H9 (cell line): ENCODE measurements around the gene DNAJC6. TPM values are rescaled to one million over a fixed set of nuclear protein-coding genes. Genes with fewer than 3 reads are reported as not detected.

Source experiments
- DNase-seq: peaks from one replicate; pipeline ENCODE4 v3.0.0-alpha.2; 2017
- H2AFZ ChIP-seq: one replicate; pipeline ENCODE4 v1.6.1; 2013; ENCODE audit warnings: mild to moderate bottlenecking, low read length, control low read depth, moderate library complexity
- H2AK5ac ChIP-seq: 2 replicates; pipeline ENCODE4 v1.6.1; 2013; ENCODE audit warnings: low read length, control low read depth, mixed read lengths; ENCODE audit not compliant: insufficient read length
- H2BK120ac ChIP-seq: one replicate; pipeline ENCODE4 v1.6.1; 2013; ENCODE audit warnings: low read depth, mild to moderate bottlenecking, low read length, control low read depth, inconsistent platforms; ENCODE audit not compliant: poor library complexity, severe bottlenecking
- H2BK12ac ChIP-seq: 2 replicates; pipeline ENCODE4 v1.6.1; 2013; ENCODE audit warnings: low read length, control low read depth, mixed read lengths, low read depth; ENCODE audit not compliant: insufficient read length
- H2BK15ac ChIP-seq: 2 replicates; pipeline ENCODE4 v1.6.1; 2013; ENCODE audit warnings: low read depth, low read length, control low read depth
- H2BK20ac ChIP-seq: one replicate; pipeline ENCODE4 v1.6.1; 2013; ENCODE audit warnings: low read depth, mild to moderate bottlenecking, low read length, control low read depth, inconsistent platforms; ENCODE audit not compliant: poor library complexity, severe bottlenecking
- H2BK5ac ChIP-seq: 2 replicates; pipeline ENCODE4 v1.6.1; 2013; ENCODE audit warnings: low read length, control low read depth, mixed read lengths; ENCODE audit not compliant: insufficient read length
- H3K14ac ChIP-seq: 2 replicates; pipeline ENCODE4 v1.6.1; 2013; ENCODE audit warnings: low read length, control low read depth; ENCODE audit not compliant: insufficient read depth
- H3K18ac ChIP-seq: 2 replicates; pipeline ENCODE4 v1.6.1; 2013; ENCODE audit warnings: low read depth, mild to moderate bottlenecking, mixed read lengths, low read length, control low read depth; ENCODE audit not compliant: insufficient read length
- H3K23ac ChIP-seq: 2 replicates; pipeline ENCODE4 v1.6.1; 2013; ENCODE audit warnings: low read length, control low read depth, mixed read lengths, low read depth; ENCODE audit not compliant: insufficient read length
- H3K23me2 ChIP-seq: 2 replicates; pipeline ENCODE4 v1.6.1; 2013; ENCODE audit warnings: low read depth, mild to moderate bottlenecking, mixed read lengths, low read length, control low read depth; ENCODE audit not compliant: insufficient read length, poor library complexity, severe bottlenecking
- H3K27ac ChIP-seq: 2 replicates; pipeline ENCODE4 v1.5.1; 2013; ENCODE audit warnings: low read length, control low read depth, mixed read lengths, low read depth; ENCODE audit not compliant: insufficient read length
- H3K27me3 ChIP-seq: 2 replicates; pipeline ENCODE4 v1.6.1; 2013; ENCODE audit warnings: low read length, control low read depth, inconsistent platforms; ENCODE audit not compliant: insufficient read depth
- H3K4ac ChIP-seq: 2 replicates; pipeline ENCODE4 v1.6.1; 2013; ENCODE audit warnings: low read depth, mild to moderate bottlenecking, control low read depth, inconsistent platforms, low read length, moderate library complexity
- H3K4me1 ChIP-seq: 2 replicates; pipeline ENCODE4 v1.6.1; 2013; ENCODE audit warnings: low read length, control low read depth, inconsistent platforms; ENCODE audit not compliant: insufficient read depth
- H3K4me2 ChIP-seq: 2 replicates; pipeline ENCODE4 v1.6.1; 2013; ENCODE audit warnings: low read length, control low read depth, mixed read lengths; ENCODE audit not compliant: insufficient read length, insufficient read depth
- H3K56ac ChIP-seq: 2 replicates; pipeline ENCODE4 v1.6.1; 2013; ENCODE audit warnings: low read depth, mild to moderate bottlenecking, mixed read lengths, low read length, control low read depth; ENCODE audit not compliant: insufficient read length
- H3K79me1 ChIP-seq: 2 replicates; pipeline ENCODE4 v1.6.1; 2013; ENCODE audit warnings: low read depth, mild to moderate bottlenecking, moderate library complexity, low read length, control low read depth, inconsistent platforms; ENCODE audit not compliant: insufficient read depth, poor library complexity, severe bottlenecking
- H3K79me2 ChIP-seq: 2 replicates; pipeline ENCODE4 v1.6.1; 2013; ENCODE audit warnings: low read length, control low read depth, inconsistent platforms; ENCODE audit not compliant: insufficient read depth
- H3K9ac ChIP-seq: 2 replicates; pipeline ENCODE4 v1.6.1; 2013; ENCODE audit warnings: low read length, control low read depth, mixed read lengths; ENCODE audit not compliant: insufficient read length; ENCODE audit errors: extremely low read depth
- H3K9me3 ChIP-seq: one replicate; pipeline ENCODE4 v1.6.1; 2013; ENCODE audit warnings: low read depth, low read length, inconsistent platforms; ENCODE audit not compliant: control insufficient read depth
- H3T11ph ChIP-seq: one replicate; pipeline ENCODE4 v1.6.1; 2013; ENCODE audit warnings: mild to moderate bottlenecking, low read length, control low read depth, inconsistent platforms
- H4K20me1 ChIP-seq: one replicate; pipeline ENCODE4 v1.6.1; 2013; ENCODE audit not compliant: control insufficient read depth, insufficient read length, insufficient read depth
- H4K5ac ChIP-seq: 2 replicates; pipeline ENCODE4 v1.6.1; 2013; ENCODE audit warnings: low read depth, mild to moderate bottlenecking, mixed read lengths, low read length, control low read depth; ENCODE audit not compliant: insufficient read length
- H4K8ac ChIP-seq: replicated peaks from 2 replicates; pipeline ENCODE4 v1.6.1; 2013; ENCODE audit warnings: low read length, control low read depth, mixed read lengths, low read depth; ENCODE audit not compliant: insufficient read length
- H4K91ac ChIP-seq: 2 replicates; pipeline ENCODE4 v1.6.1; 2013; ENCODE audit warnings: low read depth, mild to moderate bottlenecking, moderate library complexity, mixed read lengths, low read length, control low read depth; ENCODE audit not compliant: insufficient read length
- H3K27ac Mint-ChIP-seq, 3 experiments: 2 replicates in 2 of 3; 3 replicates in 1 of 3; pipeline ENCODE4 v1.8.0; 2020 to 2021; ENCODE audit warnings: mixed read lengths in 3 of 3, mild to moderate bottlenecking in 1 of 3, moderate library complexity in 1 of 3
- H3K27me3 Mint-ChIP-seq: 2 replicates; pipeline ENCODE4 v1.8.0; 2021; ENCODE audit warnings: low read depth, mild to moderate bottlenecking, moderate library complexity, mixed read lengths
- H3K36me3 Mint-ChIP-seq, 3 experiments: 2 replicates in 2 of 3; 3 replicates in 1 of 3; pipeline ENCODE4 v1.8.0; 2020 to 2021; ENCODE audit warnings: low read depth in 3 of 3, mixed read lengths in 3 of 3; ENCODE audit not compliant: insufficient read depth in 1 of 3
- H3K4me1 Mint-ChIP-seq, 2 experiments: 2 replicates each; pipeline ENCODE4 v1.8.0; 2020; ENCODE audit warnings: mixed read lengths in 2 of 2
- H3K4me3 Mint-ChIP-seq, 2 experiments: 2 replicates in 1 of 2; 3 replicates in 1 of 2; pipeline ENCODE4 v1.8.0; 2020 to 2021; ENCODE audit warnings: mild to moderate bottlenecking in 2 of 2, mixed read lengths in 2 of 2, moderate library complexity in 1 of 2
- H3K9me3 Mint-ChIP-seq, 2 experiments: 2 replicates in 1 of 2; 3 replicates in 1 of 2; pipeline ENCODE4 v1.8.0; 2020; ENCODE audit warnings: mild to moderate bottlenecking in 2 of 2, mixed read lengths in 2 of 2, moderate library complexity in 1 of 2
- WGBS: extraction: QIAGEN DNeasy Blood & Tissue Kit; methylation state at CpG from one replicate; pipeline ENCODE4 v1.1.7; 2013; ENCODE audit warnings: missing lambda C conversion rate, low lambda C conversion rate, mixed read lengths; ENCODE audit not compliant: insufficient read length; ENCODE audit errors: extremely low coverage; 5-methylcytosine and 5-hydroxymethylcytosine counted together
- total RNA-seq: library from RNA; stranded (reverse); gene quantifications from 2 replicates; pipeline ENCODE4 v1.2.1, GENCODE V29; 2021
- TF ChIP-seq, protein P1 (sequence below): fragments of 200-600 bp; sonication (generic); conservative IDR thresholded peaks from 3 replicates; pipeline ENCODE4 v1.8.0; 2021; ENCODE audit warnings: antibody characterized with exemption, mild to moderate bottlenecking

Gene DNAJC6
- total RNA-seq, 1 experiment from 2014 or later: 2.2 TPM

GRCh38 chr1:65260851-65261473 is 48.4 kb upstream of the DNAJC6 start:
- Histone ChIP-seq H3K79me2 (no peaks in the 10 kb centered on the region), H4K5ac (no peak overlapping the region), H2BK15ac (no peak overlapping the region), H3K4me2 (no peak overlapping the region), H3K79me1 (no peaks in the 10 kb centered on the region), H2BK120ac (no peak overlapping the region), H2AK5ac (no peak overlapping the region), H3K27ac (no peak overlapping the region), H3K56ac (no peak overlapping the region), H3K23ac (no peak overlapping the region), H3K4me1 (peaks cover 3% of the 10 kb centered on the region), H4K20me1 (no peaks in the 10 kb centered on the region), H3T11ph (no peak overlapping the region), H2BK20ac (no peak overlapping the region), H2BK12ac (no peak overlapping the region), H3K9ac (no peak overlapping the region), H2BK5ac (no peak overlapping the region), H3K14ac (no peak overlapping the region), H3K23me2 (peaks cover 11% of the 10 kb centered on the region), H3K9me3 (no peaks in the 10 kb centered on the region), H4K8ac (no peak overlapping the region), H2AFZ (no peak overlapping the region), H3K27me3 (no peaks in the 10 kb centered on the region), H3K18ac (no peak overlapping the region), H3K4ac (no peak overlapping the region), H4K91ac (no peak overlapping the region)
- Mint-ChIP-seq H3K27ac (no peak overlapping the region), H3K4me3 (no peak overlapping the region), H3K36me3 (no peaks in the 10 kb centered on the region), H3K9me3 (no peaks in the 10 kb centered on the region), H3K27me3 (peaks cover 26% of the 10 kb centered on the region), H3K4me1 (peaks cover 20 to 25% of the 10 kb centered on the region in 2 experiments)
- no CpG with 5 or more reads among the region's 4 CpGs for WGBS
- TF ChIP-seq, protein P1, sequence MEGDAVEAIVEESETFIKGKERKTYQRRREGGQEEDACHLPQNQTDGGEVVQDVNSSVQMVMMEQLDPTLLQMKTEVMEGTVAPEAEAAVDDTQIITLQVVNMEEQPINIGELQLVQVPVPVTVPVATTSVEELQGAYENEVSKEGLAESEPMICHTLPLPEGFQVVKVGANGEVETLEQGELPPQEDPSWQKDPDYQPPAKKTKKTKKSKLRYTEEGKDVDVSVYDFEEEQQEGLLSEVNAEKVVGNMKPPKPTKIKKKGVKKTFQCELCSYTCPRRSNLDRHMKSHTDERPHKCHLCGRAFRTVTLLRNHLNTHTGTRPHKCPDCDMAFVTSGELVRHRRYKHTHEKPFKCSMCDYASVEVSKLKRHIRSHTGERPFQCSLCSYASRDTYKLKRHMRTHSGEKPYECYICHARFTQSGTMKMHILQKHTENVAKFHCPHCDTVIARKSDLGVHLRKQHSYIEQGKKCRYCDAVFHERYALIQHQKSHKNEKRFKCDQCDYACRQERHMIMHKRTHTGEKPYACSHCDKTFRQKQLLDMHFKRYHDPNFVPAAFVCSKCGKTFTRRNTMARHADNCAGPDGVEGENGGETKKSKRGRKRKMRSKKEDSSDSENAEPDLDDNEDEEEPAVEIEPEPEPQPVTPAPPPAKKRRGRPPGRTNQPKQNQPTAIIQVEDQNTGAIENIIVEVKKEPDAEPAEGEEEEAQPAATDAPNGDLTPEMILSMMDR: no peak
- DNase-seq: no peak
